ENCODE data around the gene SNAI3. TPM values are rescaled to one million over a fixed set of nuclear protein-coding genes. Genes with fewer than 3 reads are reported as not detected.

SNAI3 gene
- not detected for total RNA-seq (2021; fragmentation: NEBNext Ultra II Directional; extraction: Animal tissue kit (Norgen Biotek cat#: 25700))
- long read RNA-seq, partial matches to known transcripts, result 0 of 11 reads
- long read RNA-seq, other reads (novel, unspliced or antisense), result 11 of 11 reads

GRCh38 chr16:88686439-88687253, at the start of gene SNAI3:
TSS of gene SNAI3 (minus strand) at chr16:88686507. CDS start at chr16:88686406, 101 bp downstream.
- Mint-ChIP-seq H3K27ac (no peak within 1 kb of the TSS), H3K4me1 (ENCODE audit: low read depth) (0 out of 2 replicates have a peak, but pooled peaks cover 14% of the 10 kb centered on the region), H3K27me3 (ENCODE audit: insufficient read depth) (peaks cover 36% of the 10 kb centered on the region), H3K9me3 (no peaks in the 10 kb centered on the region), H3K4me3 (peak within 1 kb of the TSS; percentile 28; the same call in 1 of the 2 replicates), H3K36me3 (ENCODE audit: low read depth) (no peaks in the 10 kb centered on the region)
- no peak for TF ChIP-seq CTCF (IDR thresholded peaks at IDR 0.05)
- DNase-seq, result no peak

- no peak overlapping the region for H3K27ac Mint-ChIP-seq
- no peak overlapping the region for H3K4me3 Mint-ChIP-seq
- peaks cover 6% of the 10 kb centered on the region for H3K27me3 Mint-ChIP-seq (ENCODE audit: insufficient read depth)
- H3K36me3 Mint-ChIP-seq (ENCODE audit: low read depth), result peaks cover 5% of the 10 kb centered on the region; the same call in 1 of the 2 replicates
- no peak for TF ChIP-seq CTCF (IDR thresholded peaks at IDR 0.05)
- H3K9me3 Mint-ChIP-seq, result no peaks in the 10 kb centered on the region
- no peaks in the 10 kb centered on the region for H3K4me1 Mint-ChIP-seq (ENCODE audit: low read depth)
- no peak for DNase-seq
Observed at GRCh38 chr16:88736088-88736487, 49.8 kb upstream of the SNAI3 start.

GRCh38 chr16:88735616-88736015, 49.3 kb upstream of the SNAI3 start:
- Mint-ChIP-seq H3K36me3 (ENCODE audit: low read depth) (peaks cover 9% of the 10 kb centered on the region; the same call in 1 of the 2 replicates), H3K9me3 (no peaks in the 10 kb centered on the region)

GRCh38 chr16:88735121-88735520, 48.8 kb upstream of the SNAI3 start:
- DNase-seq, result no peak
- no peak overlapping the region; the same call in 1 of the 2 replicates for H3K4me3 Mint-ChIP-seq
- TF ChIP-seq CTCF (IDR thresholded peaks at IDR 0.05), result no peak

More at GRCh38 chr16:88735616-88736015, 49.3 kb upstream of the SNAI3 start:
- no peak for TF ChIP-seq CTCF (IDR thresholded peaks at IDR 0.05)
- Mint-ChIP-seq H3K4me3 (no peak overlapping the region), H3K4me1 (ENCODE audit: low read depth) (no peaks in the 10 kb centered on the region), H3K27ac (no peak overlapping the region), H3K27me3 (ENCODE audit: insufficient read depth) (peaks cover 8% of the 10 kb centered on the region)
- DNase-seq, result no peak

GRCh38 chr16:88734361-88734728, 48.0 kb upstream of the SNAI3 start:
- Mint-ChIP-seq H3K27ac (no peak overlapping the region), H3K27me3 (ENCODE audit: insufficient read depth) (peaks cover 8% of the 10 kb centered on the region), H3K4me3 (no peak overlapping the region), H3K36me3 (ENCODE audit: low read depth) (peaks cover 12% of the 10 kb centered on the region; the same call in 1 of the 2 replicates), H3K4me1 (ENCODE audit: low read depth) (no peaks in the 10 kb centered on the region), H3K9me3 (no peaks in the 10 kb centered on the region)
- no peak for DNase-seq
- no peak for TF ChIP-seq CTCF (IDR thresholded peaks at IDR 0.05)

More at GRCh38 chr16:88735121-88735520, 48.8 kb upstream of the SNAI3 start:
- peaks cover 9% of the 10 kb centered on the region; the same call in 1 of the 2 replicates for H3K36me3 Mint-ChIP-seq (ENCODE audit: low read depth)
- H3K4me1 Mint-ChIP-seq (ENCODE audit: low read depth), result no peaks in the 10 kb centered on the region
- H3K9me3 Mint-ChIP-seq, result no peaks in the 10 kb centered on the region
- peaks cover 8% of the 10 kb centered on the region for H3K27me3 Mint-ChIP-seq (ENCODE audit: insufficient read depth)
- H3K27ac Mint-ChIP-seq, result no peak overlapping the region
